Spleen (tissue), 11 donors: Measurements from ENCODE around the gene CACNA1C. TPM values are rescaled to one million over a fixed set of nuclear protein-coding genes. Genes with fewer than 3 reads are reported as not detected.

Experiments used
- DNase-seq: peaks from one replicate; pipeline ENCODE4 v3.0.0-alpha.2; 2020
- H3K27ac ChIP-seq, 8 donors: fragments of 200-600 bp; sonication (generic) in 7 of 8; 1 replicate in 4 of 8; 2 replicates in 4 of 8; pipeline versions ENCODE4 v1.5.0 to v1.8.0; 2016 to 2021; ENCODE audit warnings: inconsistent platforms in 4 of 8, mild to moderate bottlenecking in 4 of 8, moderate library complexity in 1 of 8
- H3K27me3 ChIP-seq, 7 donors: fragments of 200-600 bp; sonication (generic) in 6 of 7; replicated peaks in 1 of 7; 1 replicate in 4 of 7; 2 replicates in 3 of 7; pipeline versions ENCODE4 v1.5.0 to v1.8.0; 2016 to 2021; ENCODE audit warnings: inconsistent platforms in 3 of 7, mild to moderate bottlenecking in 1 of 7
- H3K36me3 ChIP-seq, 6 donors: fragments of 200-600 bp; sonication (generic) in 5 of 6; 1 replicate in 4 of 6; 2 replicates in 2 of 6; pipeline versions ENCODE4 v1.5.0 to v1.8.0; 2016 to 2021; ENCODE audit warnings: inconsistent platforms in 2 of 6
- H3K4me1 ChIP-seq, 6 donors: fragments of 200-600 bp; sonication (generic) in 5 of 6; 1 replicate in 3 of 6; 2 replicates in 3 of 6; pipeline versions ENCODE4 v1.5.0 to v1.8.0; 2016 to 2021; ENCODE audit warnings: inconsistent platforms in 3 of 6
- H3K4me3 ChIP-seq, 8 donors: fragments of 200-600 bp; sonication (generic) in 7 of 8; 1 replicate in 4 of 8; 2 replicates in 4 of 8; pipeline versions ENCODE4 v1.5.0 to v1.8.0; 2016 to 2021; ENCODE audit warnings: inconsistent platforms in 4 of 8, mild to moderate bottlenecking in 4 of 8, moderate library complexity in 2 of 8
- H3K9me3 ChIP-seq, 8 donors: fragments of 200-600 bp; sonication (generic) in 7 of 8; 1 replicate in 4 of 8; 2 replicates in 4 of 8; pipeline versions ENCODE4 v1.5.0 to v1.8.0; 2016 to 2021; ENCODE audit warnings: inconsistent platforms in 4 of 8
- CTCF ChIP-seq, 11 experiments: fragments of 200-600 bp in 7 of 11; fragments of 450-650 bp in 4 of 11; sonication (generic) in 4 of 11; IDR thresholded peaks in 8 of 11; conservative IDR thresholded peaks in 3 of 11; 1 replicate in 7 of 11; 2 replicates in 4 of 11; pipeline versions ENCODE4 v1.4.0 to v1.8.0; 2016 to 2021; ENCODE audit warnings: antibody characterized with exemption in 11 of 11, inconsistent platforms in 4 of 11, mild to moderate bottlenecking in 1 of 11
- POLR2A ChIP-seq, 3 donors: fragments of 450-650 bp; IDR thresholded peaks; one replicate each; pipeline ENCODE4 v1.5.1; 2017; ENCODE audit warnings: antibody characterized with exemption in 3 of 3, mild to moderate bottlenecking in 1 of 3
- POLR2AphosphoS5 ChIP-seq, 3 donors: sonication (generic); formaldehyde crosslinking; IDR thresholded peaks; one replicate each; pipeline ENCODE4 v1.5.1; 2017; ENCODE audit warnings: antibody characterized with exemption in 3 of 3
- WGBS, 5 donors: extraction: QIAGEN DNeasy Blood & Tissue Kit in 3 of 5; methylation state at CpG; one replicate each; pipeline versions ENCODE4 v1.1.5 to v1.1.7; 2013 to 2018; 5-methylcytosine and 5-hydroxymethylcytosine counted together
- intact Hi-C: fragments of 100-400 bp; cut with DNase I; formaldehyde crosslinking; loops from one replicate; pipeline ENCODE4 v1.15.0; 2023; ENCODE audit warnings: low total_unique reads
- polyA plus RNA-seq, 3 donors: library from polyadenylated mRNA; stranded (reverse); fragments of 200-250 nt; gene quantifications; one replicate each; pipeline ENCODE4 v1.2.1, GENCODE V29; 2013
- total RNA-seq, 7 donors: library from RNA; depleted of rRNA in 3 of 7; stranded (reverse); fragments of >200 nt in 3 of 7; fragmentation: NEBNext Ultra II Directional in 4 of 7; extraction: Animal tissue kit (Norgen Biotek cat#: 25700) in 4 of 7; gene quantifications; one replicate each; pipeline versions ENCODE4 v1.1.0 to v1.2.1, GENCODE V29; 2016 to 2021
- donor health status: healthy with polysubstance abuse.
- donor health status: DM: no; HTN: no; CAD: no; lungs with moderate emphysema.
- donor health status: DM: no; HTN: no; CAD: no.
- donor health status: Bipolar disorder and iron deficiency.
- donor health status: healthy.
- donor health status: DM: no; HTN: no; CAD: no.
- donor health status: DM: yes; HTN: yes; CAD: no.

The CACNA1C gene
- total and polyA plus RNA-seq, 10 donors: 0.67 to 27.6 (median 18.4) TPM

GRCh38 chr12:2075508-2076195, 22.9 kb downstream of the CACNA1C start:
- Histone ChIP-seq H3K9me3 (peaks cover 0 to 24% (median 18%) of the 10 kb centered on the region in 8 donors), H3K4me1 (no peaks in the 10 kb centered on the region), H3K27me3 (no peaks in the 10 kb centered on the region), H3K27ac (no peak overlapping the region), H3K36me3 (no peaks in the 10 kb centered on the region), H3K4me3 (no peak overlapping the region)
- 75 to 81% (median 79%) methylated on average over 8 to 9 of the region's 9 CpGs for WGBS, 5 donors
- intact Hi-C loops: no loop called here
- no peak for TF ChIP-seq POLR2AphosphoS5 (IDR thresholded peaks at IDR 0.05)
- no peak for TF ChIP-seq CTCF (IDR thresholded peaks at IDR 0.05 in 8 of 11, conservative IDR thresholded peaks at IDR 0.05 in 3 of 11)
- TF ChIP-seq POLR2A (IDR thresholded peaks at IDR 0.05): no peak
- no peak for DNase-seq

- no peak for DNase-seq
- no peaks in the 10 kb centered on the region for H3K36me3 ChIP-seq
- H3K4me3 ChIP-seq: no peak overlapping the region
- no peaks in the 10 kb centered on the region for H3K4me1 ChIP-seq
- no peak overlapping the region for H3K27ac ChIP-seq
- peaks cover 0 to 25% (median 19%) of the 10 kb centered on the region in 8 donors for H3K9me3 ChIP-seq
- intact Hi-C loops: no loop called here
- TF ChIP-seq POLR2A (IDR thresholded peaks at IDR 0.05) (no peak), CTCF (IDR thresholded peaks at IDR 0.05 in 8 of 11, conservative IDR thresholded peaks at IDR 0.05 in 3 of 11) (no peak), POLR2AphosphoS5 (IDR thresholded peaks at IDR 0.05) (no peak)
- H3K27me3 ChIP-seq: no peaks in the 10 kb centered on the region
- 66 to 86% (median 82%) methylated on average over 9 of the region's 9 CpGs for WGBS, 5 donors
Measured at GRCh38 chr12:2076196-2076570, 23.4 kb downstream of the CACNA1C start.

GRCh38 chr12:2076728-2077127, 23.9 kb downstream of the CACNA1C start:
- H3K4me3 ChIP-seq: no peak overlapping the region
- no peak for DNase-seq
- intact Hi-C loops: no loop called here
- H3K36me3 ChIP-seq: no peaks in the 10 kb centered on the region
- no peaks in the 10 kb centered on the region for H3K4me1 ChIP-seq
- peaks cover 0 to 20% (median 14%) of the 10 kb centered on the region in 8 donors for H3K9me3 ChIP-seq
- no peak overlapping the region for H3K27ac ChIP-seq
- TF ChIP-seq POLR2A (IDR thresholded peaks at IDR 0.05) (no peak), CTCF (IDR thresholded peaks at IDR 0.05 in 8 of 11, conservative IDR thresholded peaks at IDR 0.05 in 3 of 11) (no peak), POLR2AphosphoS5 (IDR thresholded peaks at IDR 0.05) (no peak)
- no peaks in the 10 kb centered on the region for H3K27me3 ChIP-seq
- 83 to 97% (median 91%) methylated on average over 10 of the region's 10 CpGs for WGBS, 5 donors

GRCh38 chr12:2080604-2081003, 27.8 kb downstream of the CACNA1C start:
- intact Hi-C loops: no loop called here
- TF ChIP-seq POLR2AphosphoS5 (IDR thresholded peaks at IDR 0.05) (no peak), CTCF (IDR thresholded peaks at IDR 0.05 in 8 of 11, conservative IDR thresholded peaks at IDR 0.05 in 3 of 11) (no peak), POLR2A (IDR thresholded peaks at IDR 0.05) (no peak)
- Histone ChIP-seq H3K4me1 (no peaks in the 10 kb centered on the region), H3K9me3 (peaks cover 0 to 19% (median 12%) of the 10 kb centered on the region in 8 donors), H3K27me3 (no peaks in the 10 kb centered on the region), H3K27ac (no peak overlapping the region), H3K4me3 (no peak overlapping the region), H3K36me3 (no peaks in the 10 kb centered on the region)
- no peak for DNase-seq
